Thyroid gland (tissue), 4 donors: ENCODE results near the gene ARHGEF28.
A peak's percentile ranks its signal among the peaks of the same experiment; 100 is the strongest.

Experiments used
- CTCF ChIP-seq, 6 experiments: fragments of 200-600 bp in 3 of 6; fragments of 450-650 bp in 3 of 6; sonication (generic) in 3 of 6; IDR thresholded peaks; one replicate each; pipeline ENCODE4 v1.5.1; 2016 to 2019; ENCODE audit warnings: antibody characterized with exemption in 6 of 6, mild to moderate bottlenecking in 2 of 6, inconsistent platforms in 1 of 6, moderate library complexity in 1 of 6
- POLR2A ChIP-seq, 2 donors: fragments of 450-650 bp; IDR thresholded peaks; one replicate each; pipeline ENCODE4 v1.6.1; 2017; ENCODE audit warnings: antibody characterized with exemption in 2 of 2, mild to moderate bottlenecking in 2 of 2, moderate library complexity in 1 of 2

- TF ChIP-seq CTCF (IDR thresholded peaks at IDR 0.05) (peak in 4 of 6 experiments; percentile 43 to 83 (median 60)), POLR2A (IDR thresholded peaks at IDR 0.05) (no peak)
Observed at GRCh38 chr5:73780302-73781080, 154.5 kb downstream of the ARHGEF28 start.
